HL-60 (cell line): ENCODE measurements around the gene BIN1.

Experiments
- DNase-seq, 2 experiments: peaks; one replicate each; pipeline ENCODE4 v3.0.0-alpha.2; 2010 to 2020; ENCODE audit warnings: low read depth in 1 of 2, low spot score in 1 of 2
- H3K27ac ChIP-seq: fragments of 250-450 bp; sonication (Bioruptor Pico); replicated peaks from 2 replicates; pipeline ENCODE4 v1.5.1; 2020; ENCODE audit warnings: mild to moderate bottlenecking, moderate library complexity
- H3K27me3 ChIP-seq: fragments of 250-450 bp; sonication (Bioruptor Pico); 2 replicates; pipeline ENCODE4 v1.5.1; 2021; ENCODE audit warnings: mild to moderate bottlenecking, moderate library complexity; ENCODE audit not compliant: insufficient read depth, poor library complexity, severe bottlenecking
- H3K4me3 ChIP-seq: replicated peaks from 2 replicates; pipeline ENCODE4 v1.5.1; 2011; ENCODE audit warnings: mild to moderate bottlenecking, control low read depth, low read length; ENCODE audit not compliant: insufficient read depth
- CTCF ChIP-seq: IDR thresholded peaks from one replicate; pipeline ENCODE4 v1.5.1; 2011; ENCODE audit warnings: low read length, control low read depth, inconsistent platforms; ENCODE audit not compliant: insufficient read depth
- GABPA ChIP-seq: IDR thresholded peaks from 2 replicates; pipeline ENCODE4 v1.6.1; 2012; ENCODE audit warnings: low read depth
- POLR2AphosphoS5 ChIP-seq: IDR thresholded peaks from 2 replicates; pipeline ENCODE4 v1.6.1; 2012; ENCODE audit warnings: low read depth
- REST ChIP-seq: IDR thresholded peaks from 2 replicates; pipeline ENCODE4 v1.6.1; 2012; ENCODE audit warnings: low read depth; ENCODE audit not compliant: insufficient replicate concordance
- SPI1 ChIP-seq: IDR thresholded peaks from 2 replicates; pipeline ENCODE4 v1.6.1; 2012; ENCODE audit warnings: low read depth, mild to moderate bottlenecking, borderline replicate concordance

BIN1 gene

GRCh38 chr2:127118467-127118866 lies 11.5 kb upstream of the BIN1 start:
- H3K4me3 ChIP-seq = no peak overlapping the region
- DNase-seq = no peak
- H3K27ac ChIP-seq = no peak overlapping the region
- H3K27me3 ChIP-seq = no peaks in the 10 kb centered on the region
- TF ChIP-seq GABPA = no peak
- no peak for TF ChIP-seq POLR2AphosphoS5
- no peak for TF ChIP-seq CTCF
- TF ChIP-seq SPI1 = no peak
- no peak for TF ChIP-seq REST

- no peak for DNase-seq
- no peak overlapping the region for H3K4me3 ChIP-seq
- no peak overlapping the region for H3K27ac ChIP-seq
- TF ChIP-seq GABPA = no peak
- TF ChIP-seq POLR2AphosphoS5 = no peak
- no peak for TF ChIP-seq SPI1
- no peak for TF ChIP-seq CTCF
- no peak for TF ChIP-seq REST
- H3K27me3 ChIP-seq = no peaks in the 10 kb centered on the region
Measured at GRCh38 chr2:127118038-127118437, 11.1 kb upstream of the BIN1 start.

GRCh38 chr2:127117603-127118002 lies 10.6 kb upstream of the BIN1 start:
- Histone ChIP-seq H3K27ac (no peak overlapping the region), H3K27me3 (no peaks in the 10 kb centered on the region), H3K4me3 (no peak overlapping the region)
- no peak for DNase-seq
- TF ChIP-seq SPI1 (no peak), POLR2AphosphoS5 (no peak), CTCF (no peak), GABPA (no peak), REST (no peak)
